OCI-M2 (cell line): ENCODE data around the gene CACNG4.

Source experiments
- DNase-seq: peaks from one replicate; lab custom pipeline; 2025; ENCODE audit not compliant: unreplicated experiment; lab: John Stamatoyannopoulos, UW

Gene CACNG4

DNA sequence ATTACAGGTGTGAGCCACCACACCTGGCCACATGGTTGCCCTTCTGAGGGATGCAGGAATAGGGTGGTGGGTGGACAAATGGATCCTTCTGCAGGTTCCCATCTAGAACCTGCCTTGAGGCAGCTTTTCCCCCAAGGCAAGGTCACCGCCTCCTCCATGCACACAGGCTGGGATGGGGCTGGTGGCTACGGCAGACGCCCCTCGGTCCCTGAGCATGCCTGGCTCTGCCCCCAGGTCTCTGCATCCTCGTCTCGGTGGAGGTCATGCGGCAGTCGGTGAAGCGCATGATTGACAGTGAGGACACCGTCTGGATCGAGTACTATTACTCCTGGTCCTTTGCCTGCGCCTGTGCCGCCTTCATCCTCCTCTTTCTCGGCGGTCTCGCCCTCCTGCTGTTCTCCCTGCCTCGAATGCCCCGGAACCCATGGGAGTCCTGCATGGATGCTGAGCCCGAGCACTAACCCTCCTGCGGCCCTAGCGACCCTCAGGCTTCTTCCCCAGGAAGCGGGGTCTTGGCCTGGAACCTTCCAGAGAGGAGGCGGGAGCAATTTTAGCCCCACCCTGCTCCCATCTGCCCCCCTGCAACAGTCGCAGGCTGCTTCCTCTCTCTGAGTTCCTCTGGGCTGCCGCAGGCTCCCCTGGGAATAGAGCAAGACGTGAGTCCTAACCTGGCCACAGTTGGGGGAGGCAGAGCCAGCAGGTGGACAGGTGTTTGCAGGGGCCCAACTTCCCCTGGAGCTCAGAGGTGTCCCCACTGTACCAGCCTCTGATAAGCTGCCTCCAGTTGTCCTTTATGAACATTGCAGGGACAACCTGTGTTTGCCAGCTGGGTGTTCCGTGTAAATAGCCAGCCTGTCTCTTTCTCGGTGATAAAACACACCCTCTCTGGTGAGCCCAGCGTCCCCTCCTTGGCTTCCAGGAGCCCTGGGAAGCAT is 91.6 kb downstream of the CACNG4 start:
- no peak for DNase-seq

DNA sequence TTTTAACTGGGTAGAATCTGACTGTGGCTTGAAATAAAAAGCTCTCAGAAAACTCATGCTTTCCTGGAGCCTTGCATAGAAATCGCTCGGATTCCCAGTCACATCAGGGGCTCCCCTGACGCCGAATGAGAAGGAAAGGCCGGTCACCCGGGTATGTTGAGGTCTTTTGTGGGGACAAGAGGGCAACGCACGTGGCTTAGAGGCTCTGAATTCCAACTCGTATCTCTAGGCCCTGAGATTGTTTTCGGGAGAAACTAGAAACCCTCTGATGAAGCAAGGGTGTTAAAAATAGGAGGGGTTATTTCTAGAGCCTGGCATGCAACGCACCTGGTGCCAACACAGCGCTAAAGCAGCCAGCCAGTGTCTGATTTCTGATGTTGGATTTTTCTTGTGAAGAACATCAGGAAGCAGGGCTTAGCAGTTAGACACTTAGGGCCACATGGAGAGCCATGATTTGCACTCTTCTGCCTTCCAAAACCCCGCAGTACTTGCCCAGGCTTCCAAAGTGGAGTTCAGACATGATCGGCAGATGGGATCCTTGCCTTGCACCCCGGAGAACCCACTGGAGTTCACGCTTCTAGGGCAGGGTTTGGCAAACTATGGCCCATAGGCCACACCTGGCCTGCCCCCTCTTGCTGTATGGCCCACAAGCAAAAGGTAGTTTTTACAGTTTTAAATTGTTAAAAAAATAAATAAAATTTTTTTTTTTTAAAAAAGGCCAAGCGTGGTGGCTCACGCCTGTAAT is 92.4 kb downstream of the CACNG4 start:
- DNase-seq, result no peak

DNA sequence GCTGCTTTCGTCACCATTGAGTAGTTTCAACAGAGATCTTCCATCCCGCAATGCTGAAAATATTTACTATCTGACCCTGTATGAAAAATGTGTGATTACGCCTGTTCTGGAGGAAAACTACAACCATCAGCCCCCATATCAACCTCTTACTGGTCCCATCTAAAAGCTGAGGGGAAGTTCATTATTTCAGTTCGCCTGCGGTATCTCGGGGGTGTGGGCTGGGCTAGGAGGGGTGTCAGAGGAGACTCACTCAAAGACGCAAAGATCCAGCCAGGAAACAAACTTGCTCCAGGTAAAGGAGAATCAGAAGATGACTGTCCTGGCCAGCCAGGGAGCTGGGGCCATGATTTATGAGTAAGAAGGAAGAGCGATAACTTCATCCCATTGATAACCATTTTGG is 93.5 kb downstream of the CACNG4 start:
- no peak for DNase-seq

DNA sequence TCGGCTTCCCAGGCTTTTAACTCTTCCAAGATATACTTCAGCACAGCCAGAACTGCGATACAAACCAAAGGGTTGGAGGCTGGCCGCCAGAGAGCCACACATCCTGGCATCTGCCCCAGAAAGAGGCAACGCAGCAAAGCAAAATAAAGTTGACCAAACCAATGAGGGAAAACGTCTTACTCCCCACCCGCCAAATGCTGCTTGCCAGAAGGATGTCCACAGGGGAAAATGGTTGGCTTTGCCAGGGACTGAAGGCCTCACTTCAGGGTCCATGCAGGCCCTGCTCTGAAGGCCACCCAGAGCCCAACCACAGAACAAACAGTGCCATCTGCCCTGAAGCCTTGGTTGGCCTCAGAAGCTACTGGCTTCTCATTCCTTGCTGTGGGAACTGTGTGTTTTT is 94.9 kb downstream of the CACNG4 start:
- no peak for DNase-seq

DNA sequence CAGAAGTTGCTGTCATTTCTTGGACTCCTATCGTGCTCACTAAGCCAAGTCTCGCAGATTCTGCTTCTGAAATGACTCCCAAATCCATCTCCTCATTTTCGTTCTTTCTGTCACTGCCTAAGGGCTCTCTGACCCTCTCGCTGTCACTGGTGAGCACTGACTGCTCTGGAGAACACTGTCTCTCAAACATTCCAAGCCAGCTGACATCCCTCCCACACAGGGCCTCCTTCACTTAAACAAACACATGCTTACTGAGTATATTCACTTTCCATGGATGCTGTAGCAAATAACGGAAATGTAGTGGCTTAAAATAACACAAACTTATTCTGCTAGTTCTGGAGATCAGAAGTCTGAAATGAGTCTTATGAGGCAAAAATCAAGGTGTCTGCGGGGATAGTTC is 98.6 kb downstream of the CACNG4 start:
- DNase-seq, result no peak

DNA sequence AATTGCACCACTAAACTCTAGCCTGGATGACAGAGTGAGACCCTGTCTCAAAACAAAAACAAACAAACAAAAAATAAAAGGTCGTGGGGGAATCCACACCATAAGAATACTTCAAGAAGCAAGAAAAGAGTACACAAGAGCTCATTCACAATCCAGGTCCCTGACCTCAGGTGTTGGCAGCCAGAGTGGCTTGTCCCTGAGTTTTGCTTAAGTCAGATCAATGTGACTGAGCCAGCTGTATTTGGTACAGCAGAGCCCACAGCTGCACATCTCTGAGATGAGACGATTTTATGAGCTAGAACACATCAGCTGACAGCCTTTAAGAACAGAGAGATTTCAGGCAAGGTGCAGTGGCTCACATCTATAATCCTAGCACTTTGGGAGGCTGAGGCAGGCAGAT is 102.2 kb downstream of the CACNG4 start:
- DNase-seq, result no peak

DNA sequence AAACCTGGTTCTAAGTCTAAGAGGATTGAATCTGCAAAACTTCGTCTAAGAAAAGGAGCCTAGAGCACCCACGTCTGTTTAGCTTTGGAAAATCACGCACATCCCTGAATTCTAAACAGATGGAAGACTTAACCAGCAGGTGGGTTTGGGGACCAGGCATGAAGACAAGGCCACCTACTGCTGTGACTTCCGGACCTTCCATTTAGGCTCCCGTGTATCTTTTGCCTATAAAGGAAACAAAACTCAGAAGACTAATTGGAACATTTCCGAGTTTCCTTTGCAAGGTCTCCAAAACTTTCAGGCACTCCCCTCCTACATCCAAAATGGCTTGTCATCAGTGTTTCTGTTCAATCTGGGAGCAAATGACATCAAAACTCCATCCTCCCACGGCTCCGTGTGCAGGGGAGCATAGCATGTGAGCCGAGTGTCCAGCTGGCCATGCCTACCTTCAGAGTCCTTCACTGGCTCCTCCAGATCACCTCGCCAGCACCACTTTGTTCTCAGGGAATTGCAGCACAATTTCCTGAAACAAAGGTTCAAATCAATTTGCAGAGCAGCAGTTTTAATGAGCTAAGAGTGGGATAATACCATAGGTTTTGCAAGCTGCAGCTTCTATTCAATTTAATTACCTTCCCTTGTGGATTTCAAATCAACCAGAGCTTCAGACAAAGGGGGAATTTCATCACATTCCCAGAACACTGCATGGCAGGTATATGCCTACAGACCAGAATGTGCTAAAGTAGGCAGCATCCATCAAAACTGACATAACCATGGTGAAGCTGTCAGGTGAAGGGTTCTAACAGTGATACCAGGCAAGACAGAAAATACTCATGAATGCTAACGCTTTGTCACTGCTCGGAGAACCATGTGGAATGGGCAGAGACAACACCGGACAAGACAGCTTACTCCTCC is 103.3 kb downstream of the CACNG4 start:
- no peak for DNase-seq

DNA sequence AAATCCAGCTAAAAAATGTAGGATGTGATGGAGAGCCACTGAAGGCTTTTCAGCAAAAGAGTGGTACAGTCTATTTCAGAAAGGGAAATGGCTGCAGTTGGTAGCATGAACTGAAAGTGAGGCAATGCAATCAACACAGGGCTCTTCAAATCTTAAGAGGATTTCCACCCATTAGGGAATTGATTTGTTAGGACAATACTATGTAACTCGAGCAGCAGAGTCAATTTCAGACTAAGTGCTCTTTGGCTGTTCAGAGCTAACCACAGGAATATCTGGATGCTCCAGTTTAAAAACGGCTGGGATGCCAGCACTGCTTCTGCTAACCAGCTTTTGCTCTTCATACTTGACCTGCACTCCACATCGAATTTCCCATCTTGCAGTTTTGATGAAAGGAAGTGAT is 104.5 kb downstream of the CACNG4 start:
- no peak for DNase-seq

DNA sequence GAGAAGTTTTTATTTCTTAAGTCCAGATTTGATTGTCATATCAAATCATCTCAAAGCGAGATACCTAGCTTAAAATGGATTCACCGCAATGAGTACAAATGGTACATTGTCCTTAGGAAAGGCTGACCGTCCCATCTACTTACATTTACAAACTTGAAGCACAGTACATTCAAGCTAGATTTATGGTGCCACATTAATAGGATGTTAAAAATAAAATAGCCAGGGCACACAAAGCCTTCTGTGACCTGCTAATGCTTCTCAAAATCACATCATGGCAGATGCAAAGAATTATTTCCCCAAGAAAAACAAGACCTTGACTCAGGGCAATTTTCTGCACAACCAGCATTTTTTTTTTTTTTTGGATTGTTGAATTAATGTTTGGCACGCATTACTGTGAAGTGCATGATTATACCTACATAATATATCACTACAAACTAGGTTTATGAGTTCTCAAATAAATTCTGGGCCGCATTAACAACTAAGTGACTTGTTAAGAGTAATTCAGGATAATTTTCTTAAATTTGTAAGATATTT is 105.2 kb downstream of the CACNG4 start:
- no peak for DNase-seq

DNA sequence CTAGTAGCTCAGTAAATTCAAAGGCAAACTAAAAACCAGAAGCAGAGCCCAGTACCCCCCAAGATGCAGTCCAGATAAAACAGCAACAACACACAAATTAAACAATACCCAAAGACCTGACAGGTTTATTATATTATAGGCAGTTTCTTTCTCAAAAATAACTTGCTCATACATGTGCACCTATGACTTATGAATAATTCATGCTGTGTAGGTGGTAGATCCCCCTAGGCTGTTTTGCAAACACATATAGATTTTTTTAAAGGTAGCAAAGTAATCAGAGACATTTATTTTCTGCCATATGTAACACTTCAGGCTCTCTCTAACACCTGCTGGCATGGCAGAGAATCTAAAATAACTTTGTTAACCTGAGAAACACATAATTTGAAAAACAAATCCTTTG is 107.1 kb downstream of the CACNG4 start:
- DNase-seq, result no peak

DNA sequence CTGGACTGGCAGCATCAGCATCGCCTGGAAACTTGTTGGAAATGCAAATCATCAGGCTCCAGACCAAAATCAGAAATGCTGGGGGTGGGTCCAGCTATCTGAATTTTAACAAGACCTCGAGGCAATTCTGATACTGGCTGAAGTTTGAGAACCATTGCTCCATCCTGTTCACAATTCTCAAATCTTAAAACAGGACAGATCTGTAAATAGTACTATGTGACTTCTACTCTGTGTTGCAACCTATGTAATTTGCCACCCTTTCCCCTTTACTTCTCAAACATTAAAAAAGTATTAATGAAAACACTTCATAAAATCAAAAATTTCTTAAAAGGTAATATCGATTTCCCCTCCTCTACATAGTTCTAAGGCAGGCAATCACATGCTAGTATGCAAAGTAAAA is 108.4 kb downstream of the CACNG4 start:
- no peak for DNase-seq

DNA sequence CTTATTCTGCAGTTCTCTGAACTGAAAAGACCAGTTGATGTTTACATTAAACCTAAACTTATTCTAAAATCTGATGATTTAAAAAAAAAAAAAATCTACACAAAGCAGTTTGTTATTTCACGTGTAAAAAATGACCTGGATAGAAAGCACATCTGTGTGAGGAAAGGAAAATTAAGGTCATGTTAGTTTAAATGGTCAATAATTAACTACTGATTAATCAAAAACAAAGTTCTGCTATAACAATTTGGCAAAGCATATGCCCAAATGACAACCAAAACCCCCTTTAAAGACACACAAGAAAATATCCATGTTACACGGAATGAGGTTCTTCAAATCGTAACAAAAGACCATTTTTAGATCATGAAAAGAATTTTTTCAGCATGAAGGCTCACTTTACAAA is 110.3 kb downstream of the CACNG4 start:
- no peak for DNase-seq

DNA sequence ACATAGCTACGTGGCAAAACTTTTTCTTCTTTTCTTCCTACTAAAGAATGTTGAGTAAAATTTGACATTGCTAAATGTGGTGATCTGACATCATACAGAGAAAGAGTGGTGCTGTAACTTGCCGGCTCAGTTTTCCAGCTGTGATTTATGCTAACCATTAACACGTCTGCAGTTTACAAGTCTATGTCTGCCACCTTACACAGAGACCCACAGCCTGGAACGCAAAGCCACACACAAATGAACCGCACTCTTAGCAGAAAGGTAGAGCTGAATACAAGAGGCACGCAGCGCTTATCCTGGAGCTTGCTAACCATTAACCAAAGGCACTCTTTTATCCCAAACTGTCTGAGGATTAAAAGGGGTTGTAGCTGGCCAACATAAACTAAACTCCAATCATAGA is 111.8 kb downstream of the CACNG4 start:
- DNase-seq, result no peak

DNA sequence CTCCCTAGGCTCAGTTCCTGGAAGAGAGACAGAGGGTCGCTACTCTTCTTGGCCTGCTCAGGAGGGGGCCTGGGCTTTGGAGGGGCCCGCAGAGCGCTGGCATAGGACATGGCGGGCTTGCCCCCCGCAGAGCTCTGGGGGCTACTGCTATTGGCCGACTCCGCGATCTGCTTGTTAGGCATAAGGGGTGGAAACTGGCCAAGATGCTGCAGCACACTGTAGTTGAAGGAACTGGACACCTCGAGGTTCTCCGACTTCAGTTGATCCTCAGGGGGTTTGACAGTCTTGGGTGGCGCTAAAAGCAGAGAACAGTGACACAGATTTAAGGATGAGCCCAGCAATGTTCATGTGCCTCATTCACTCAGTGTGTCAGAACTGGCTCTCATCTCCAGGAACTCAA is 113.8 kb downstream of the CACNG4 start:
- no peak for DNase-seq

DNA sequence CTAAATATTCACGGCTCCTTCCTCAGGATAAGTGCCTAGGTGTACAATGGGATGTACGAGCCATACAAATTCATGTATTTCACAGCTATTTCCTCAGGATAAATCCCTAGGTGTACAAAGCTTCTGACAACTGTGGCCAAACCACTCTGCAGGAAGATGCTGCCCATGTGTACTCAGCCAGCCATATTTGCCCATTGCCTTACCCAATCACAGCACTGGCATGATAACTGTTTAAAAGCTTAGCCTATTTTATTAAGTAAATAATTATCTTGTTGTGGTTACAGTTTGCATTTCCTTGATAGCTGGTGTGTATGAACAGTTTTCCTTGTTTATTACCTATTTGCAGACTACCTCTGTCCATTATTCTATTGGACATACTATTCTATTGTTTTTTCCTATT is 115.0 kb downstream of the CACNG4 start:
- DNase-seq, result no peak

DNA sequence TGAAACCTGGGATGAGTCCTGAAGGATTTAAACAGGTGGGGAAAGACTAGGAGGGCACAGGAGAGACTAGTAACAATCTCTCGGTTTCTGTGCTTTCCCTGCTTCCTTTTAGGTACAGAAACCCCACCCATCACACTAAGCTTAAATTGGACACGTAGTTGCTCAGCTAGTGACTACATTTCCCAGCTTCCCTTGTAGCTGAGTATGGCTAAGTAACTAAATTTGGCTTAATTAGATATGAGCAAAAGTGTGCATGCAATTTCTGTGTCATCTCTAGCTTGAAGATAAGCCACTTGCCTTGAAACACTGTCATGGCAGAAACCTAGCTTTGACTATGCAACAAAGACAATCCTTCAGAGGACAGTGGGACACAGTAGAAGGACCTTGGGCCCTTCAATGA is 116.3 kb downstream of the CACNG4 start:
- DNase-seq, result no peak

DNA sequence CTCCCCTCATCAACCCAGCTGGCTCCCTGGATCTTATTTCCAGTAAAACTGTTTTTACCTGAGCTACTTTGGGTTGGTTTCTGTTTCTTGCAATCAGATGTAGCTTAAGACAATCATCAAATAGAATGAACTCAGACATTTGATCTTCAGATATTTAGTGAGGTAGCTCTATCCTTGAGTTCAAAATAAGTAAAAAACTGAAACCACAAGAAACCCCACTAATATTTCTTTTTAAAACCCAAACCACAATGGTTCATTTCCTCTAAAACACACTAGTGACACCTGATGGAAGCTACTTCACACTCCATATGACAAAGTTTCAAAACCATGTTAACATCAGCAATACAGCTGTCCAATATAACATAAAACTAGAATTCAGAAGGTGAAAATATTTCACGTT is 117.6 kb downstream of the CACNG4 start:
- DNase-seq, result no peak
